Activated CD4-positive, alpha-beta T cell treated with anti-CD3 and anti-CD28 coated beads for 36 hours (primary cell): Measurements from ENCODE around the gene METTL1. TPM values are rescaled to one million over a fixed set of nuclear protein-coding genes. Genes with fewer than 3 reads are reported as not detected.
"Not testable (repeated sequence)": the region's sequence is repeated elsewhere in the genome, so short reads cannot be mapped to it uniquely, and the experiment has no call there.

ENCODE experiments used
- ATAC-seq: fragments of 200-7000 bp; cut with Tn5 transposase; one replicate; pipeline ENCODE4 v1.10.0; 2021; ENCODE audit warnings: mild to moderate bottlenecking, moderate library complexity
- CTCF ChIA-PET: fragments of 350-600 bp; sonication (Branson Sonifier 250); formaldehyde crosslinking; loops from one replicate; lab custom pipeline; 2021; ENCODE audit warnings: antibody characterized with exemption; lab: Charles Lee
- POLR2A ChIA-PET: fragments of 350-600 bp; sonication (Branson Sonifier 250); formaldehyde crosslinking; loops from one replicate; lab custom pipeline; 2021; ENCODE audit warnings: antibody characterized with exemption, inconsistent platforms; lab: Charles Lee
- DNase-seq: peaks from one replicate; pipeline ENCODE4 v3.0.0-alpha.2; 2020
- H3K27ac Mint-ChIP-seq: one replicate; pipeline ENCODE4 v1.8.0; 2021; ENCODE audit warnings: mixed read lengths
- H3K27me3 Mint-ChIP-seq: one replicate; pipeline ENCODE4 v1.8.0; 2021; ENCODE audit warnings: mixed read lengths
- H3K36me3 Mint-ChIP-seq: one replicate; pipeline ENCODE4 v1.8.0; 2021; ENCODE audit warnings: low read depth, mixed read lengths
- H3K4me1 Mint-ChIP-seq: one replicate; pipeline ENCODE4 v1.8.0; 2021; ENCODE audit warnings: mixed read lengths
- H3K4me3 Mint-ChIP-seq: one replicate; pipeline ENCODE4 v1.8.0; 2021; ENCODE audit warnings: mild to moderate bottlenecking, moderate library complexity, mixed read lengths
- H3K9me3 Mint-ChIP-seq: one replicate; pipeline ENCODE4 v1.8.0; 2021; ENCODE audit warnings: low read depth, mixed read lengths
- intact Hi-C, 2 experiments: fragments of 100-400 bp; cut with DNase I in 1 of 2; cut with micrococcal nuclease in 1 of 2; formaldehyde crosslinking; loops; one replicate each; pipeline versions ENCODE4 v1.14.2 to v1.15.1; 2022 to 2024; cut with DNase I, micrococcal nuclease
- total RNA-seq, 2 experiments: library from RNA; stranded (reverse); gene quantifications; one replicate each; pipeline ENCODE4 v1.2.3, GENCODE V29; 2021

METTL1 gene
- total RNA-seq = 10 to 100 TPM; 31.9 to 33.5 TPM

- intact Hi-C loops = loop anchor here (1.0 to 2.0 kb wide), 5 partner anchors 10 to 127 kb away; partner anchors contain the start of genes CDK4 (in 2 of the 2) and TSFM (in 2 of the 2)
- peak within 1 kb of the TSS; percentile 98 for H3K27ac Mint-ChIP-seq
- peak; percentile 89 for ATAC-seq
- POLR2A ChIA-PET = interaction anchor here (0.6 to 1.6 kb wide), 3 partner anchors 9 to 20 kb away, joined by 3 to 5 read pairs (median 4); partner anchors contain the start of genes CDK4 and TSFM
- no peaks in the 10 kb centered on the region for H3K9me3 Mint-ChIP-seq
- H3K27me3 Mint-ChIP-seq = no peaks in the 10 kb centered on the region
- peaks cover 23% of the 10 kb centered on the region for H3K4me1 Mint-ChIP-seq
- CTCF ChIA-PET = interaction anchor here (0.7 to 1.6 kb wide), 8 partner anchors 10 to 1915 kb away, joined by 3 to 11 read pairs (median 5); partner anchors contain the start of genes TSFM and TSPAN31
- peaks cover 41% of the 10 kb centered on the region for H3K36me3 Mint-ChIP-seq
- peak; percentile 97 for DNase-seq
- H3K4me3 Mint-ChIP-seq = peak within 1 kb of the TSS; percentile 94
These were observed at the start of gene METTL1 for GRCh38 chr12:57771873-57772428. TSS of gene METTL1 (minus strand) at chr12:57772105. CDS start at chr12:57772083, 22 bp downstream.

GRCh38 chr12:57821015-57821414 lies 49.1 kb upstream of the METTL1 start:
- intact Hi-C loops, CTCF ChIA-PET, H3K4me3 Mint-ChIP-seq, ATAC-seq, H3K4me1 Mint-ChIP-seq, H3K9me3 Mint-ChIP-seq, H3K36me3 Mint-ChIP-seq, H3K27ac Mint-ChIP-seq, POLR2A ChIA-PET, H3K27me3 Mint-ChIP-seq, DNase-seq: not testable (repeated sequence)

GRCh38 chr12:57820119-57820518 lies 48.2 kb upstream of the METTL1 start:
- POLR2A ChIA-PET, ATAC-seq: not testable (repeated sequence)

GRCh38 chr12:57817990-57818331 lies 46.1 kb upstream of the METTL1 start:
- H3K27ac Mint-ChIP-seq, POLR2A ChIA-PET, H3K4me1 Mint-ChIP-seq, H3K9me3 Mint-ChIP-seq, H3K4me3 Mint-ChIP-seq, H3K27me3 Mint-ChIP-seq, ATAC-seq, H3K36me3 Mint-ChIP-seq, intact Hi-C loops, DNase-seq: not testable (repeated sequence)
- CTCF ChIA-PET = interaction anchor here (0.8 to 2.4 kb wide), 7 partner anchors 13 to 97 kb away, joined by 3 to 11 read pairs (median 4); partner anchors contain the start of gene TSFM

More at GRCh38 chr12:57820119-57820518, 48.2 kb upstream of the METTL1 start:
- H3K4me3 Mint-ChIP-seq, DNase-seq, H3K36me3 Mint-ChIP-seq, H3K9me3 Mint-ChIP-seq, H3K27me3 Mint-ChIP-seq, intact Hi-C loops, H3K4me1 Mint-ChIP-seq, H3K27ac Mint-ChIP-seq: not testable (repeated sequence)
- CTCF ChIA-PET = interaction anchor here (0.9 to 2.3 kb wide), 2 partner anchors 37 to 77 kb away, joined by 3 to 6 read pairs; partner anchors contain the start of gene TSFM

GRCh38 chr12:57817261-57817989 lies 45.5 kb upstream of the METTL1 start:
- Mint-ChIP-seq H3K36me3 (peaks cover 1% of the 10 kb centered on the region), H3K27ac (no peak overlapping the region), H3K9me3 (no peaks in the 10 kb centered on the region), H3K27me3 (no peaks in the 10 kb centered on the region), H3K4me1 (no peaks in the 10 kb centered on the region), H3K4me3 (no peak overlapping the region)
- intact Hi-C loops = no loop called here
- CTCF ChIA-PET = interaction anchor here (0.6 to 2.4 kb wide), 7 partner anchors 13 to 97 kb away, joined by 3 to 11 read pairs (median 3); no protein-coding TSS in a partner anchor
- ATAC-seq = no peak
- no peak for DNase-seq
- POLR2A ChIA-PET = no interaction called here

GRCh38 chr12:57816855-57817151 lies 44.9 kb upstream of the METTL1 start:
- intact Hi-C loops = no loop called here
- no peak overlapping the region for H3K27ac Mint-ChIP-seq
- DNase-seq (no peak), ATAC-seq (no peak)
- H3K27me3 Mint-ChIP-seq = no peaks in the 10 kb centered on the region
- peaks cover 1% of the 10 kb centered on the region for H3K36me3 Mint-ChIP-seq
- H3K9me3 Mint-ChIP-seq = no peaks in the 10 kb centered on the region
- no peaks in the 10 kb centered on the region for H3K4me1 Mint-ChIP-seq
- ChIA-PET CTCF (interaction anchor here (0.6 to 1.0 kb wide), 2 partner anchors 28 to 49 kb away, joined by 3 read pairs; no protein-coding TSS in a partner anchor), POLR2A (no interaction called here)
- H3K4me3 Mint-ChIP-seq = no peak overlapping the region

- DNase-seq = no peak
These were observed 44.3 kb upstream of the METTL1 start for GRCh38 chr12:57816001-57816854.

GRCh38 chr12:57815177-57816000 lies 43.5 kb upstream of the METTL1 start:
- no peaks in the 10 kb centered on the region for H3K36me3 Mint-ChIP-seq
- ChIA-PET POLR2A (no interaction called here), CTCF (interaction anchor here (0.5 to 1.3 kb wide), 2 partner anchors 19 to 59 kb away, joined by 3 read pairs; no protein-coding TSS in a partner anchor)
- H3K4me3 Mint-ChIP-seq = no peak overlapping the region
- DNase-seq (no peak), ATAC-seq (no peak)
- H3K27me3 Mint-ChIP-seq = no peaks in the 10 kb centered on the region
- intact Hi-C loops = no loop called here
- no peaks in the 10 kb centered on the region for H3K9me3 Mint-ChIP-seq
- no peak overlapping the region for H3K27ac Mint-ChIP-seq
- no peaks in the 10 kb centered on the region for H3K4me1 Mint-ChIP-seq

More at GRCh38 chr12:57816001-57816854, 44.3 kb upstream of the METTL1 start:
- Mint-ChIP-seq H3K27me3 (no peaks in the 10 kb centered on the region), H3K4me3 (no peak overlapping the region), H3K4me1 (no peaks in the 10 kb centered on the region), H3K9me3 (no peaks in the 10 kb centered on the region), H3K27ac (no peak overlapping the region), H3K36me3 (no peaks in the 10 kb centered on the region)
- intact Hi-C loops = no loop called here
- ATAC-seq = no peak
- ChIA-PET CTCF (interaction anchor here (0.5 to 1.3 kb wide), 3 partner anchors 20 to 59 kb away, joined by 3 read pairs; no protein-coding TSS in a partner anchor), POLR2A (no interaction called here)

GRCh38 chr12:57813971-57814772 lies 42.3 kb upstream of the METTL1 start:
- Mint-ChIP-seq H3K9me3 (no peaks in the 10 kb centered on the region), H3K4me1 (no peaks in the 10 kb centered on the region), H3K36me3 (no peaks in the 10 kb centered on the region), H3K4me3 (no peak overlapping the region), H3K27ac (no peak overlapping the region), H3K27me3 (no peaks in the 10 kb centered on the region)
- intact Hi-C loops = no loop called here
- DNase-seq (no peak), ATAC-seq (no peak)
- ChIA-PET CTCF (no interaction called here), POLR2A (no interaction called here)
